Activated CD4-positive, alpha-beta T cell treated with anti-CD3 and anti-CD28 coated beads for 24 hours (primary cell): Measurements from ENCODE around the gene AIF1L.
A peak's percentile ranks its signal among the peaks of the same experiment; 100 is the strongest.
"Not testable (repeated sequence)": the region's sequence is repeated elsewhere in the genome, so short reads cannot be mapped to it uniquely, and the experiment has no call there.

Experiments
- DNase-seq, 2 donors: peaks; one replicate each; pipeline ENCODE4 v3.0.0-alpha.2; 2020; ENCODE audit warnings: low read depth in 2 of 2

AIF1L gene

GRCh38 chr9:131119600-131119999, 23.3 kb downstream of the AIF1L start:
- DNase-seq, result no peak

GRCh38 chr9:131120620-131121228, 24.4 kb downstream of the AIF1L start:
- no peak for DNase-seq

- DNase-seq, result no peak
Measured at GRCh38 chr9:131121346-131121745, 25.0 kb downstream of the AIF1L start.

GRCh38 chr9:131122158-131122557, 25.8 kb downstream of the AIF1L start:
- DNase-seq, result no peak

- DNase-seq, result no peak
Measured at GRCh38 chr9:131125038-131125287, 28.6 kb downstream of the AIF1L start.

- peak; percentile 98 to 100 for DNase-seq
Measured at GRCh38 chr9:131125288-131126058, 29.1 kb downstream of the AIF1L start, which contains the start of gene NUP214. Gene NUP214, plus strand, starts transcription at chr9:131125586. Its CDS starts 119 bp downstream, at chr9:131125705.

- DNase-seq, result no peak
Measured at GRCh38 chr9:131126059-131126426, 29.7 kb downstream of the AIF1L start.

- no peak for DNase-seq
Measured at GRCh38 chr9:131129183-131129582, 32.9 kb downstream of the AIF1L start.

GRCh38 chr9:131138676-131139075, 42.3 kb downstream of the AIF1L start:
- no peak for DNase-seq

- no peak for DNase-seq
Measured at GRCh38 chr9:131140112-131140511, 43.8 kb downstream of the AIF1L start.

GRCh38 chr9:131140550-131140949, 44.2 kb downstream of the AIF1L start:
- no peak for DNase-seq

GRCh38 chr9:131142160-131142559, 45.8 kb downstream of the AIF1L start:
- no peak for DNase-seq

- no peak for DNase-seq
Measured at GRCh38 chr9:131144201-131144600, 47.9 kb downstream of the AIF1L start.

- DNase-seq, result no peak
Measured at GRCh38 chr9:131145245-131145644, 48.9 kb downstream of the AIF1L start.

GRCh38 chr9:131146186-131146585, 49.9 kb downstream of the AIF1L start:
- DNase-seq, result no peak

GRCh38 chr9:131148276-131148675, 51.9 kb downstream of the AIF1L start:
- DNase-seq, result no peak

GRCh38 chr9:131148966-131149687, 52.8 kb downstream of the AIF1L start:
- no peak for DNase-seq

- DNase-seq, result no peak
Measured at GRCh38 chr9:131149688-131150053, 53.3 kb downstream of the AIF1L start.

- DNase-seq, result no peak
Measured at GRCh38 chr9:131153595-131153994, 57.3 kb downstream of the AIF1L start.

- not testable (repeated sequence) for DNase-seq
Measured at GRCh38 chr9:131158673-131159072, 62.3 kb downstream of the AIF1L start.

- no peak for DNase-seq
Measured at GRCh38 chr9:131160416-131161112, 64.2 kb downstream of the AIF1L start.

GRCh38 chr9:131161585-131161984, 65.3 kb downstream of the AIF1L start:
- no peak for DNase-seq

GRCh38 chr9:131162886-131163285, 66.6 kb downstream of the AIF1L start:
- no peak for DNase-seq
